Caki2 (cell line): ENCODE results near the gene KLHL11. TPM values are rescaled to one million over a fixed set of nuclear protein-coding genes. Genes with fewer than 3 reads are reported as not detected.
"Not testable (repeated sequence)": the region's sequence is repeated elsewhere in the genome, so short reads cannot be mapped to it uniquely, and the experiment has no call there.

Source experiments
- DNase-seq: peaks from one replicate; pipeline ENCODE4 v3.0.0-alpha.2; 2015; ENCODE audit warnings: low read depth
- in situ Hi-C: cut with HindIII; loops from 2 replicates; pipeline ENCODE4 v1.10.0; 2016; ENCODE audit warnings: low sequenced_read_pairs, low pct_unique_long_range_greater_than_20kb, mixed read lengths
- total RNA-seq: library from RNA; depleted of rRNA; stranded (reverse); fragments of >200 nt; shearing (Covaris generic); gene quantifications from 2 replicates; pipeline ENCODE4 v1.2.3, GENCODE V29; 2014; ENCODE audit warnings: low replicate concordance

Gene KLHL11
- total RNA-seq, 1 experiment from 2014 or later = 10.3 TPM

DNA sequence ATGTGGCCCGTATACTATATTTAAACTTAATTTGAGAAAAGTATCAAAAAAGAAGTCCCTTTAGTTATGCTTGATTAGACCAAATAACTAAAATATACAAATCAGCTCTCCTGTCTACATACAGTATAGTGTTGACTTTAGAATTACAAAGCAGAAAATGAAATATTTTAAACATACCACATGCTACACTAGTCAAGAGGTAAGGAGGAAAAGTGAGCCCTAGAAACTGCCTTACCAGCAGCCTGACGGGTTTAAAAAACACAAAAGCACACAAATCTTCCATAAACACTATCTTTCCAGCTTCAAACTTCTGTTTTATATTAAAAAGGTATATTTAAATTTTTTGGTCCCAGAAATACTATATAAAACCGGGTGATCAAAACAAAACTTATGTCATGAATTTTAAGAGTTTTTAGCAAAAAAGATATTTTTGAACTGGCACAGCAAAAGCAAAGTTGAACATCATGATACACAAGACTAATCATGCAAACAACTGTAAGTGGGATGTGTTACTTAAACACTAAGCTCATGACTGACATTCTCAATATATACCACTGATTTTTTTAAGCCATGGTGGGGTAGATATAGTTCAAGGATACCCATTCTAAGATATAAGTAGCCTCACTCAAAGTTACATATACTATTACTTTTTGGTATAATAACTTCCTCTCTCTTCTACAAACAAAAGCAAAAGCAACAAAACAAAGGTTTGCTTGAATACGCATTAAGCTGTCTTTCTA lies 15.8 kb downstream of the KLHL11 start:
- in situ Hi-C loops = no loop called here
- DNase-seq = no peak

DNA sequence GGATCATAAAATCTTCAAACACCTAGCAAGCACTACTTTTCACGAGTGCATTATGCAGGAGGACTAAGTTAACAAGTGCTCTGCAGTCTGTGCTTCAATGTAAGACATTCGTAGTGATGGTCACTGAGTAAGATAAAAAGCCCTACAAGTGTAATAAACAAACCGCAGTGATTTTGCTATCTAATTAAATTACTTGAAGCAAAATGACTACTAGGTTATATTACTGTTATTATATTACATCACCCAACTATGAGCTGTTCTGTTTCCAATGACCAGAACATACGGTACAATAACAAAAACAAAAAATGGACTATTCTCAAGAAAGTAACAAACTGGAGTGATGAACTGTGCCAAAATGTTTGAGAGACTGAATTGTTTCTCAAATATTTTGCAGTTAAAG lies 16.4 kb downstream of the KLHL11 start:
- DNase-seq = no peak
- in situ Hi-C loops = no loop called here

DNA sequence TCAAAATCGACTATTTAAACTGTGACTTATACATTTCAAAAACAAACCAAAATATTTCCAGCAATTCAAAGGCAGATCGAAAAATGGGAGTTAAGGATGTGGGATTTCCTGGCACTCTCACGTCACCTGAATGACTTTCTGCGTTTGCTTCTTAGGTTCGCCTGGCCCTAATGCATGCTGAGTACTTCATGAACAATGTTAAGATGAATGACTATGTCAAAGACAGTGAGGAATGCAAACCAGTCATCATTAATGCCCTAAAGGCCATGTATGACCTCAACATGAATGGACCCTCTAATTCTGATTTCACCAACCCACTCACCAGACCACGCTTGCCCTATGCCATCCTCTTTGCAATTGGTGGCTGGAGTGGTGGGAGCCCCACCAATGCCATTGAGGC lies 20.3 kb downstream of the KLHL11 start:
- in situ Hi-C loops = no loop called here
- DNase-seq = no peak

DNA sequence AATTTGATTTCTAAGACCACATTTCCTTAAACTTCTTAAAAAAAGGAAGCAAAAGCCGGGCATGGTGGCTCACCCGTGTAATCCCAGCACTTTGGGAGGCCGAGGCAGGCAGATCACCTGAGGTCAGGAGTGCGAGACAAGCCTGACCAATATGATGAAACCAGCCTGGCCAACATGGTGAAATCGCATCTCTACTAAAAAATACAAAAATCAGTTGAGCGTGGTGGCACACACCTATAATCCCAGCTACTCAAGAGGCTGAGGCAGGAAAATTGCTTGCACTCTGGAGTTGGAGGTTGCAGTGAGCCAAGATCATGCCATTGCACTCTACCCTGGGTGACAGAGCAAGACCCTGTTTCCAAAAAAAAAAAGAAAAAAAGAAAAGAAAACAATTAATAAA lies 24.4 kb downstream of the KLHL11 start:
- DNase-seq, in situ Hi-C loops: not testable (repeated sequence)

DNA sequence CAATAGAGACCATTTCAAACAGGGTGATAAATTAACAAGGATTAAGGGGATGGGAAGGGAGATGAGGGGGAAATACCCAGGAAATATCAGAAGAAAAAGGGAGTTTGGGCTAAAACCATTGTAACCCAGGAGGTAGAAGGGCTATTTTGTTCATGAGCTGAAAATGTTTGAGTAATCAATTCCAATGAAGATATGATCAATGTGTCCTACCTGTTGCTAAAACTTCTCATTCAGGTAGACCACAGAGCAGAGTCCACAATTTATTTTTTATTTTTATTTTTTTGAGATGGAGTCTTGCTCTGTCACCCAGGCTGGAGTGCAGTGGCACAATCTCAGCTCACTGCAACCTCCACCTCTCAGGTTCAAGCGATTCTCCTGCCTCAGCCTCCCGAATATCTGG lies 25.8 kb downstream of the KLHL11 start:
- in situ Hi-C loops, DNase-seq: not testable (repeated sequence)

DNA sequence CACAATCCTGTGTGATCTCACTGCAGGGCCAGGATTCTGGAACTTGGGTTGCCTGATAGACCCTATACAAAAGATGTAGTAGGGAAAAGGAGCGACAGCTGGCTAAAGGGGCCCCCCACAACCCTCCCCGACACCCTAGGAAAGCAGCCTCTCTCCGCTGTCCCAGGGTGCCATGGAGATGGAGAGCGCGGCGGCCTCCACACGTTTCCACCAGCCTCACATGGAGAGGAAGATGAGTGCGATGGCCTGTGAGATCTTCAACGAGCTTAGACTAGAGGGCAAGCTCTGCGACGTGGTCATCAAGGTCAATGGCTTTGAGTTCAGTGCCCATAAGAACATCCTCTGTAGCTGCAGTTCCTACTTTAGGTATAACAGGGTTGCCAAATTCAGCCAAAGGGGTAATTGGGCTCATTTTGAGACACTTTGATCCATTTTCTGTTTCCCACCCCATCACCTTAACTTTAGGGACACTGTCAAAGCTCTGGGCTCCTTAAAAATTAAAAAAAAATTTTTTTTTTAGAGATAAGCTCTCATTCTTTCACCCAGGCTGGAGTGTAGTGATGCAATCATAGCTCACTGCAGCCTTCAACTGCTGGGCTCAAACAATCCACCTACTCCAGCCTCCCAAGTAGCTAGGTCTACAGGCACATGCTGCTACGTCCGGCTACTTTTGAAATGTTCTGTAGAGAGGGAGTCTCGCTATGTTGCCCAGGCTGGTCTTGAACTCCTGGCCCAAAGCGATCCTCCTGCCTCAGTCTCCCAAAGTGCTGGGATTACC lies 27.3 kb downstream of the KLHL11 start, which contains the start of gene KLHL10:
TSS of gene KLHL10 (plus strand) at position 65 of the 778 bp plus-strand sequence. CDS start at position 173, 108 bp downstream.
- in situ Hi-C loops = no loop called here
- DNase-seq = no peak

DNA sequence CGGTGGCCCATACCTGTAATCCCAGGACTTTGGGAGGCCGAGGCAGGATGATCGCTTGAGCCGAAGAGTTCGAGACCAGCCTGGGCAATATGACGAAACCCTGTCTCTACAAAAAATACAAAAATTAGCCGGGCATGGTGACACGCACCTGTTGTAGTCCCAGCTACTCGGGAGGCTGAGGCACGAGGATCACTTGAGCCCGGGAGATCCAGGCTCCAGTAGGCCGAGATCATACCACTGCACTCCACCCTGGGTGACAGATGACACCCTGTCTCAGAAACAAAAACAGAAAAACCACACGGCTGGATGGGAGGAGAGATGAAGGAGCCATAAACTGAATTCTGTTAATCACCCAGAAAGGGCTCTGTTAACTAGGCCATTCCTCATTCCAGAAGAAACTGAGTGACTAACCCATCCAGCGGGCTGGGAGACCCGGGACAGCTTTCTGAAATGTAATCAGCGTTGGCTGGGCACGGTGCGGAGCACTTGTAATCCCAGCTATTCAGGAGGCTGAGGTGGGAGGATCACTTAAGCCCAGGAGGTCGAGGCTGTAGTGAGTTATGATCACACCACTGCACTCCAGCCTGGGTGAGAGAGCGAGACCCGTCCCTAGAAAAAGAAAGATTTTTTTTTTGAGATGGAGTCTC lies 28.6 kb downstream of the KLHL11 start:
- DNase-seq = no peak
- in situ Hi-C loops = no loop called here

DNA sequence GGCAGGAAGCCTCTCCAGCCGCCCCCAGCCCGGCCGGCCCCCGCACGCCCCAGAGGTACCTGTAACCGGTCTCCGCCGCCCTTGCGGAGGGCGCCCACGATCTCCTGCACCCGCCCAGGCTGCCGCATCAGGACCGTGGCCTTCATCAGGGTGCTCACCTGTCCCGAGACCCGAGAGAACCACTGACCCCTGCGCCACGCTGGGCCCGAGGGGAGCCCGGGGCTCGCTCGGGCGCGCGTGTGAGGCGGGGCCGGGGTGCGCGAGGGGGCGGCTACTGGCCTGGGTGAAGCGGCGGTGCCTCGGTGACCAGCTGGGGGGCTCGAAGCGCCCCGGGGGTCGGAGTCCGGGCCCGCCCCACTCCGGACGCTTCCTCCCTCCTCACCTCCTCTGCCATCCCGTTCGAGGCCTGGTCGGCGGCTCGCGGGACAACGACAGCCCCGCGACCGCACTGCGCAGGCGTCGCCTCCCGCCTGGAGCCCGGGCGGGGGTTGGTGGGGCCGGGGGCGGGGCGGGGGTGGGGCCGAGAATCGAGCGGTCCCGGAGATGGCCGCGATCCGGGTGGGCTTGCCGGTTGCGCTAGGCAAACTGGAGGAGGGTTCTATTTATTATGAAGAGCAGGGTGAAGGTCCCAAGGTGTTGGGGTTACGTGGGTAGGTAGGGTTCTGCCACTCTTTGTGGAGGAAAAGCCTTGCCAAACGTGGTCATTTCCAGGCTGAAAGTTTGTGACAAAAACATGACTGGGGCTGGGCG lies 29.2 kb downstream of the KLHL11 start, which contains the start of gene NT5C3B:
TSS of gene NT5C3B (minus strand) at position 433 of the 750 bp plus-strand sequence. CDS start at position 394, 39 bp downstream.
- peak; percentile 41 for DNase-seq
- in situ Hi-C loops = no loop called here

DNA sequence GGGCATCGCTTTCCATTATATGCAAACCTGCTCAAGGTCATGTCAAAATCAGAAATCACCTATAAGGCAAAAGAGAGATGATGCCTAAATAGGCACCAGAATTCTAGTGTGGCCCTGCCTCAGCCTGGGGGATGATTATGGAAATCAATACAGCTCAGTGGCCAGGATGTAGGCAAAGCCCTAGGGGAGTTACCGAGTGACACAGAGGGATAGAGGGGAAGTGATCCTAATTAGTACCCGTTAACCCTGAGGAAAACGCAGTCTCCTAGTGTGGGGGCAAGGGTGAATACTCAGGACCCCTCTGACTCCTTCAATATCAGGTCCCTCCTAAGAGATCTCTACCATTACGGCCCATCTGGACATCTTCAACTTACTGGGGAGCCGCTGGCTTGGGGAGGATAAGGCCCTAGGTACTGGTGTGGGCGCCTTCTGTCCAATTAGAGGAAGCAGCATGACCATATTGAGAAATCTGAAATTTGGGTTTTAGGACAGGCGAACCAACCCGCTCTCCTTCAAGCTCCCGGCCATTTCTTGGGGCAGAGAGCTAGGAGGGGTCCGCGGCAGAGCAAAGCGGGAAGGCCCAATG lies 29.9 kb downstream of the KLHL11 start:
- in situ Hi-C loops = no loop called here

DNA sequence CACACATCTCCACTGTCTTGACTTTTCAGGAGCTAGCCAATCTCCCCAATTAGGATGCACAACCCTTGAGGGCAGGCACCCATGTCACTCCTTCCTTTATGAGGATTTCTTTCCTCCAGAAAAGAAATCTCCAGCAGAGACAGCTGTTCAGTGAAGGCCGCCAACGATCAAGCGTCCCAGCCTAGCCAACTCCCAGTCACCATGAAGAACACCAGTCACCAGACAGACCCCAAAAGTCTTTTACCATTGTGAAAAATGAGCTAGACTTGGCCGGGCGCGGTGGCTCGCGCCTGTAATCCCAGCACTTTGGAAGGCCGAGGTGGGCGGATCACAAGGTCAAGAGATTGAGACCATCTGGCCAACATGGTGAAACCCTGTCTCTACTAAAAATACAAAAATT lies 35.3 kb downstream of the KLHL11 start:
- in situ Hi-C loops, DNase-seq: not testable (repeated sequence)

More for the DNA sequence above, 29.9 kb downstream of the KLHL11 start:
- DNase-seq = no peak

DNA sequence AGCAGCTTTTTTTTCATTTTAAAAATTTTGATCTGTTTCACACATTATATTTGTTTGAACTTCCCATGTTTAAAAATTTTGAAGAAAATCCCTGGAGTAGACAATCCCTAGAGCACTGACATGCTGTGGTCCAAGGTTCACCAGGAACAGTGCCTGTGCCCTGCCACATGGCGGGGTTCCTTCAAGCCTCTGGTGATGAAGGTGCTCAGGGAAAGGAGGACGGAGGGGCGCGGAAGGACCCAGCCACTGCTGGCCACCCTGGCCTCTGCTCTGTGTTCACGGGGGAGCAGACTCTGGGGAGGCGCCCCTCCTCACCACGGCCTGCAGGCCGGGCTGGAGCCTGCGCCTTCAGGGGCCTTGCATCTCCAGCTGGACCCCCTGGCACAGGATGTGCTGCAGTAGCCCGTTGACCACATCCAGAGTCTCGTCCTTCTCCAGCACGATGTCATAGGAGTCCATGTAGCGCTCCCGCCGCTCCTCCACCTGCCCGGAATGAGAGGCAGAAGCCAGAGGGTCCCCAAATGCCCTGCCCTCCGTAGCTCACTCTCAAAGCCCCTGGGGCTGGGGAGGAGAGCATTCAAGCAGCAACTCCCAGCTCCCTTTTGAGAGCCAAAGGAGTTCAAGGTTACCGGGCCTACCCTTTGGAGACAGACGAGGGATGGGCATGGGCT lies 39.9 kb downstream of the KLHL11 start:
- in situ Hi-C loops = no loop called here
- DNase-seq = no peak

DNA sequence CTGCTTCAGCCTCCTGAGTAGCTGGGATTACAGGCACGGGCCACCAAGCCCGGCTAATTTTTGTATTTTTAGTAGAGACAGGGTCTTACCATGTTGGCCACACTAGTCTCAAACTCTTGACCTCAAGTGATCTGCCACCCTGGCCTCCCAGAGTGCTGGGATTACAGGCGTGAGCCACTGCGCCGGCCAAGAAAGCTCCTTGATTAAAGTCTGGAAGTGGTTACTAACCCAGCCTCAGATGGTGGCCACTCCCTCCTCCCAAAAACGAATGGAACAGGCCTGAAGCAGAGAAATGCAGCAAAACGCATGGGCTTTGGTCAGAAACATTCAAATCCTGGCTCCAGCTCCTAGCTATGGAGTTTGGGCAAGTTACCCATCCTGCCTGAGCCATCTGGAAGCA lies 41.1 kb downstream of the KLHL11 start:
- DNase-seq = no peak
- in situ Hi-C loops = loop anchor here (25.0 kb wide), 1 partner anchor 112 kb away; the partner anchor contains the start of gene GAST

DNA sequence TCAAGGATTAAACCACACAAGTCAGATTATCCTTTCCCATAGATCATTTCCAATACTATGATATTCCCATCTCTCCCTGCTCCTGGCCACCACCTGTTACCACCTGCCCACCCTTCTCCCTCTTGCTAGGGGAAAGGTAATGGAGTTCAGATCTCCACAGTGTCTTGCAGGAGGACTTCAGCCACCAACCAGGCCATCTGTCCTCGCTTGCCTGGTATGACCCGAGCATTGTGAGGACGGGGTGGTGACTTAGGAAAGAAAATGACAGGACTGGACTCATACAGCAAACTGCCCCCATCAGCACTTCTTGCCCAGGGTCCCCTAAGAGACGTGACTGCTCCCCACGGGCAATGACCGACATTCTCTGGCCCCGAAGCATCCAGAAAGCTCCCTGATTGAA lies 41.6 kb downstream of the KLHL11 start:
- in situ Hi-C loops = loop anchor here (25.0 kb wide), 1 partner anchor 111 kb away; the partner anchor contains the start of gene GAST
- no peak for DNase-seq

DNA sequence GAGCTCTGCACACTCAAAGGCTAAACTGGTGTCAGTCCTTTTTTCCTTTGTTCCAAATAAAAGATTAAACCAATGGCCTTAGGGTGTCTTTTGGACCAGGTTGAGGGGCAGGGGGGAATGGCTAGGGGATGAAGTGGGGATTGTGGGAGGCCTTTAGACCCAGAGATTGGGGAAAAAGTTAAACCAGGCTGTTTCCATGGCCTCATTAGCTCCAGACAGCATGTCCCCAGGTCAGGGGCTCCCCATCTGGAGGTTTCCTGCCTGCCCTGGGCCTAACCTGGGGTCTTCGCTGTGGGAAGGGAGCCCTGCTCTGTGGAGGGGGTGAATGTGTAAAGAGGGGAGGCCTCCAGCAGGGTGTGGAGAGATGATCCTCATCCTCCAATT lies 42.1 kb downstream of the KLHL11 start:
- DNase-seq = no peak
- in situ Hi-C loops = loop anchor here (25.0 kb wide), 1 partner anchor 111 kb away; the partner anchor contains the start of gene GAST

DNA sequence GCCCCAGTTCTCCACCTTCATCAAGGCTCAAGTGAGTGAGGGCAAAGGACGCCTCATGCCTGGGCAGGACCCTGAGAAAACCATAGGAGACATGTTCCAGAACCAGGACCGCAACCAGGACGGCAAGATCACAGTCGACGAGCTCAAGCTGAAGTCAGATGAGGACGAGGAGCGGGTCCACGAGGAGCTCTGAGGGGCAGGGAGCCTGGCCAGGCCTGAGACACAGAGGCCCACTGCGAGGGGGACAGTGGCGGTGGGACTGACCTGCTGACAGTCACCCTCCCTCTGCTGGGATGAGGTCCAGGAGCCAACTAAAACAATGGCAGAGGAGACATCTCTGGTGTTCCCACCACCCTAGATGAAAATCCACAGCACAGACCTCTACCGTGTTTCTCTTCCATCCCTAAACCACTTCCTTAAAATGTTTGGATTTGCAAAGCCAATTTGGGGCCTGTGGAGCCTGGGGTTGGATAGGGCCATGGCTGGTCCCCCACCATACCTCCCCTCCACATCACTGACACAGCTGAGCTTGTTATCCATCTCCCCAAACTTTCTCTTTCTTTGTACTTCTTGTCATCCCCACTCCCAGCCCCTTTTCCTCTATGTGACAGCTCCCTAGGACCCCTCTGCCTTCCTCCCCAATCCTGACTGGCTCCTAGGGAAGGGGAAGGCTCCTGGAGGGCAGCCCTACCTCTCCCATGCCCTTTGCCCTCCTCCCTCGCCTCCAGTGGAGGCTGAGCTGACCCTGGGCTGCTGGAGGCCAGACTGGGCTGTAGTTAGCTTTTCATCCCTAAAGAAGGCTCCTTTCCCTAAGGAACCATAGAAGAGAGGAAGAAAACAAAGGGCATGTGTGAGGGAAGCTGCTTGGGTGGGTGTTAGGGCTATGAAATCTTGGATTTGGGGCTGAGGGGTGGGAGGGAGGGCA lies 42.7 kb downstream of the KLHL11 start:
- in situ Hi-C loops = loop anchor here (25.0 kb wide), 1 partner anchor 110 kb away; the partner anchor contains the start of gene GAST
- no peak for DNase-seq

DNA sequence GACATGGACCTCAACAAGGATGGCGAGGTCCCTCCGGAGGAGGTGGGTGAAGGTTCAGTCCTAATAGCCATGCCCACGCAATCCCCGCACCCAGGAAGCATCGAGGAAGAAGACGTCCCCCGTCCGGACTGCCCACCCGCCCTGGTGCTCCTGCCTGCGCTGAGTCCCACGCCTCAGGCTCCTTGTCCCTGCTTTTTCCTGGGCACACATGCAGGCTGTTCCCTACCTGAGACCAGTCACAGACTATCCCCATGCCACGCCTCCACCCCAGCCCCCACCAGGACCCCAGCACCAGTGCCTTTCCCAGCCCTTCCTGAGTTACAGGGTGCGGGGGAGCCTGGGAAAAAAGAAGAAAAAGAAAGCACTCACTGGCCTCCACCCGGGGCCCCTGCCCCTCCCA lies 43.4 kb downstream of the KLHL11 start:
- in situ Hi-C loops = loop anchor here (25.0 kb wide), 1 partner anchor 109 kb away; the partner anchor contains the start of gene GAST
- DNase-seq = no peak
